ENCODE measurements around the gene OR4D9. TPM values are rescaled to one million over a fixed set of nuclear protein-coding genes. Genes with fewer than 3 reads are reported as not detected.
"Not testable (repeated sequence)": the region's sequence is repeated elsewhere in the genome, so short reads cannot be mapped to it uniquely, and the experiment has no call there.

Gene OR4D9
- total RNA-seq, 4 donors from 2014 or later: not detected

DNA sequence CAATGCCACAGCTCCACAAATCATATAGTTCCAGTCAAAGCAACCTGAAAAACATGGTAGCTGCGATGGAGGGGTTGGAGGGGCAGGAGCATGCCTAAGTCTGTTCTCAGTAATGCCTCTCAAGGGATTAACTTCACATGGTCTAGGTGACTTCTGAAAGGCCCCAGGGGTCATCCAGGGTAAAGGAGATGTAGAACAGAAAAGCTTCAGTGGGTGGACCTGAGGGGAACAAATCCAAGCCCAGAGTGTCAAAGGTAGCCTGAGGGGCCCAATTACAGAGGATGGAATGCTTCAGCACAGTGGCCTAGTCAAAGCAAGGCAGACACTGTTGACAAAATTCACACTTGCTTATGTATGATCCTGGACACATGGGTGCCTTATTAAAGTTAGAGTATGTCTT is 23.3 kb downstream of the OR4D9 start:
- H3K9me3 ChIP-seq: no peaks in the 10 kb centered on the region
- TF ChIP-seq EP300 (IDR thresholded peaks at IDR 0.05; ENCODE audit: low read depth) (no peak), CTCF (IDR thresholded peaks at IDR 0.05) (no peak), POLR2AphosphoS5 (IDR thresholded peaks at IDR 0.05) (no peak), POLR2A (IDR thresholded peaks at IDR 0.05) (no peak)
- H3K4me3 ChIP-seq: no peak overlapping the region
- H3K4me1 ChIP-seq: peaks cover 0 to 14% (median 0%) of the 10 kb centered on the region in 4 donors
- no peaks in the 10 kb centered on the region for H3K27me3 ChIP-seq
- no peak for DNase-seq
- no peaks in the 10 kb centered on the region for H3K36me3 ChIP-seq
- no peak overlapping the region for H3K27ac ChIP-seq
- intact Hi-C loops (cut with DNase I; ENCODE audit: low total_unique reads) (no loop called here), in situ Hi-C loops (cut with MboI; ENCODE audit: low pct_ligation_motif_present in 1 of 4, low pct_unique_long_range_greater_than_20kb in 1 of 4, low sequenced_read_pairs in 3 of 4) (loop anchor here in 3 of 4 donors (10.0 to 25.0 kb wide), 2 partner anchors 140 to 278 kb away; partner anchors contain the start of gene MRPL16 (in 3 of the 3))
- WGBS, 2 donors (ENCODE audit: low coverage in 1 of 2): 85% methylated on average over 1 of the region's 1 CpG; no CpG with 5 or more reads in 1 of the 2 donors

DNA sequence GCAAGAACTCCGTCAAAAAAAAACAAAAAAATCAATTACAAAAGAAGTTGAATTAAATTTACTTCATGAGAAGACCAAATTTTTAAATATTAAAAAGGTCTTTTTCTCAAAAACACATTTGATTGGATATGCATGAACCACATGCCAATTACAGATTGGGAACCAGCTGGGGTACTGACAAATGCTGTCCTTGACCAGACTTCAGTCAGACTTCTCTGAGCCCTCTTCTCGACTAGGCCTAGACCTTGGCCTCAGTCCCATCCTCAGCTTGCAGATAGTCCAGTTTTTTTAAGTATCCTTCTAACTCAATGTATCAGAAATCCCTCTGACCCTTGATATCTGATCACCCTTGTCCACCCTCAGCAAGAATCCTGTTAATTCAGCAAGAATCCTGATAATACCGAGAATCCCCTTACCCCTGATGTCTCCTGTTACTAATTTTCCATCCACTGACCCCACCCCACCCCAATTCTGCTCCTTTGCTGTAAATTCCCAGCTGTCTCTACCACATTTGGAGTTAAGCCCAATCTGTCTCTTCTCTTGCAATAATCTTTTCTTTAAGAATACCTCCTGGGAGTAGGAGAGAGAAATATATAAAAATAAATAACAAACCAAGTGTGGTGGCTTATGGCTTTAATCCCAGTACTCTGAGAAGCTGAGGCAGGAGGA is 30.9 kb downstream of the OR4D9 start:
- Histone ChIP-seq H3K36me3 (no peaks in the 10 kb centered on the region), H3K9me3 (no peaks in the 10 kb centered on the region), H3K27ac (no peak overlapping the region), H3K27me3 (no peaks in the 10 kb centered on the region), H3K4me3 (no peak overlapping the region), H3K4me1 (peaks cover 0 to 8% (median 0%) of the 10 kb centered on the region in 4 donors)
- WGBS, 2 donors (ENCODE audit: low coverage in 1 of 2): 63 to 70% methylated on average over 2 to 3 of the region's 3 CpGs
- no peak for TF ChIP-seq EP300 (IDR thresholded peaks at IDR 0.05; ENCODE audit: low read depth)
- TF ChIP-seq POLR2AphosphoS5 (IDR thresholded peaks at IDR 0.05): no peak
- no peak for TF ChIP-seq CTCF (IDR thresholded peaks at IDR 0.05)
- no peak for TF ChIP-seq POLR2A (IDR thresholded peaks at IDR 0.05)
- intact Hi-C loops (cut with DNase I; ENCODE audit: low total_unique reads): no loop called here
- in situ Hi-C loops (cut with MboI; ENCODE audit: low pct_ligation_motif_present in 1 of 4, low pct_unique_long_range_greater_than_20kb in 1 of 4, low sequenced_read_pairs in 3 of 4): loop anchor here (10.0 to 25.0 kb wide), 2 partner anchors 133 to 270 kb away; partner anchors contain the start of gene MRPL16 (in 3 of the 4)
- DNase-seq: no peak

- H3K27me3 ChIP-seq; H3K27ac ChIP-seq; H3K4me3 ChIP-seq; H3K4me1 ChIP-seq; H3K36me3 ChIP-seq; H3K9me3 ChIP-seq; intact Hi-C loops (cut with DNase I; ENCODE audit: low total_unique reads); DNase-seq: not testable (repeated sequence)
- WGBS, 2 donors (ENCODE audit: low coverage in 1 of 2): 71% methylated on average over 1 of the region's 3 CpGs; no CpG with 5 or more reads in 1 of the 2 donors
- in situ Hi-C loops (cut with MboI; ENCODE audit: low pct_ligation_motif_present in 1 of 4, low pct_unique_long_range_greater_than_20kb in 1 of 4, low sequenced_read_pairs in 3 of 4): loop anchor here (10.0 to 25.0 kb wide), 2 partner anchors 131 to 269 kb away; partner anchors contain the start of gene MRPL16 (in 3 of the 4)
These were observed 32.4 kb downstream of the OR4D9 start for GRCh38 chr11:59543713-59544112.

DNA sequence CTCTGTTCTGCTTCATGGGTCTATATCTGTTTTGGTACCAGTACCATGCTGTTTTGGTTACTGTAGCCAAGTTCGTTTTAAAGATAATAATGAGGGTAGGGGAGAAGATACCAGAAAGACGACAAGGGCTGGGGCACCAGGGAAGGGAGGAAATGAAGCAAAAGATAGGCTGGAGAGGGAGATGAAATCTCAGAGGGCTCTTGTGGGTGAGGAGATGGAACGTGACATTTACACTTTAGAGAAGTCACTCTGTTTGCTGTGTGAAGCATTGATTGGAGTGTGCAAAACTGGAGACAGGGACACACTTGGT is 33.5 kb downstream of the OR4D9 start:
- H3K4me3 ChIP-seq: no peak overlapping the region
- 64 to 76% methylated on average over 3 of the region's 3 CpGs for WGBS, 2 donors (ENCODE audit: low coverage in 1 of 2)
- H3K4me1 ChIP-seq: peaks cover 0 to 3% (median 0%) of the 10 kb centered on the region in 4 donors
- H3K9me3 ChIP-seq: no peaks in the 10 kb centered on the region
- H3K27ac ChIP-seq: no peak overlapping the region
- in situ Hi-C loops (cut with MboI; ENCODE audit: low pct_ligation_motif_present in 1 of 4, low pct_unique_long_range_greater_than_20kb in 1 of 4, low sequenced_read_pairs in 3 of 4): loop anchor here (10.0 to 25.0 kb wide), 2 partner anchors 130 to 267 kb away; partner anchors contain the start of gene MRPL16 (in 3 of the 4)
- intact Hi-C loops (cut with DNase I; ENCODE audit: low total_unique reads): no loop called here
- H3K36me3 ChIP-seq: no peaks in the 10 kb centered on the region
- no peaks in the 10 kb centered on the region for H3K27me3 ChIP-seq
- no peak for TF ChIP-seq EP300 (IDR thresholded peaks at IDR 0.05; ENCODE audit: low read depth)
- TF ChIP-seq CTCF (IDR thresholded peaks at IDR 0.05): no peak
- TF ChIP-seq POLR2A (IDR thresholded peaks at IDR 0.05): no peak
- TF ChIP-seq POLR2AphosphoS5 (IDR thresholded peaks at IDR 0.05): no peak
- DNase-seq: no peak

Measured in transverse colon (tissue), 4 donors.